Trophoblast cell (in vitro differentiated cells and primary cell): ENCODE data around the gene C1orf210.

Source experiments
- DNase-seq, 2 donors: peaks; one replicate each; pipeline ENCODE4 v3.0.0-alpha.2; 2016
- H2AFZ ChIP-seq: 2 replicates; pipeline ENCODE4 v1.6.1; 2013; ENCODE audit warnings: low read length, moderate library complexity, mild to moderate bottlenecking; ENCODE audit not compliant: insufficient read depth, poor library complexity
- H2AK5ac ChIP-seq: 2 replicates; pipeline ENCODE4 v1.6.1; 2013; ENCODE audit warnings: mild to moderate bottlenecking, low read length
- H2BK120ac ChIP-seq: 2 replicates; pipeline ENCODE4 v1.6.1; 2013; ENCODE audit warnings: low read length, mild to moderate bottlenecking, moderate library complexity; ENCODE audit not compliant: insufficient read depth, poor library complexity
- H2BK12ac ChIP-seq: 2 replicates; pipeline ENCODE4 v1.6.1; 2013; ENCODE audit warnings: mild to moderate bottlenecking, low read length, moderate library complexity
- H2BK5ac ChIP-seq: 2 replicates; pipeline ENCODE4 v1.6.1; 2013; ENCODE audit warnings: low read length, low read depth, moderate library complexity, mild to moderate bottlenecking; ENCODE audit not compliant: poor library complexity
- H3K14ac ChIP-seq: 2 replicates; pipeline ENCODE4 v1.6.1; 2013; ENCODE audit warnings: mild to moderate bottlenecking, low read length
- H3K18ac ChIP-seq: 2 replicates; pipeline ENCODE4 v1.6.1; 2013; ENCODE audit warnings: mild to moderate bottlenecking, low read length
- H3K23ac ChIP-seq: 2 replicates; pipeline ENCODE4 v1.6.1; 2013; ENCODE audit warnings: low read length
- H3K27ac ChIP-seq: 2 replicates; pipeline ENCODE4 v1.5.1; 2013; ENCODE audit warnings: low read depth, mild to moderate bottlenecking, inconsistent platforms, low read length, moderate library complexity
- H3K27me3 ChIP-seq: 2 replicates; pipeline ENCODE4 v1.6.1; 2013; ENCODE audit warnings: inconsistent platforms, mild to moderate bottlenecking, low read length, moderate library complexity; ENCODE audit not compliant: insufficient read depth
- H3K36me3 ChIP-seq, 2 experiments: 1 replicate in 1 of 2; 2 replicates in 1 of 2; pipeline ENCODE4 v1.6.1; 2013; ENCODE audit warnings: low read length in 2 of 2, mild to moderate bottlenecking in 2 of 2, moderate library complexity in 1 of 2; ENCODE audit not compliant: insufficient read depth in 2 of 2, control insufficient read depth in 1 of 2
- H3K4ac ChIP-seq: 2 replicates; pipeline ENCODE4 v1.6.1; 2013; ENCODE audit warnings: low read depth, mild to moderate bottlenecking, low read length, moderate library complexity
- H3K4me1 ChIP-seq, 2 experiments: 1 replicate in 1 of 2; 2 replicates in 1 of 2; pipeline ENCODE4 v1.6.1; 2013; ENCODE audit warnings: low read length in 2 of 2, mild to moderate bottlenecking in 2 of 2, moderate library complexity in 1 of 2; ENCODE audit not compliant: insufficient read depth in 2 of 2, control insufficient read depth in 1 of 2
- H3K4me2 ChIP-seq: 2 replicates; pipeline ENCODE4 v1.6.1; 2013; ENCODE audit warnings: inconsistent platforms, mild to moderate bottlenecking, low read length, moderate library complexity
- H3K4me3 ChIP-seq: 2 replicates; pipeline ENCODE4 v1.5.1; 2013; ENCODE audit warnings: mild to moderate bottlenecking, low read depth, low read length, inconsistent platforms
- H3K79me1 ChIP-seq: one replicate; pipeline ENCODE4 v1.6.1; 2013; ENCODE audit warnings: low read length
- H3K79me2 ChIP-seq: 2 replicates; pipeline ENCODE4 v1.6.1; 2013; ENCODE audit warnings: low read length, mild to moderate bottlenecking; ENCODE audit not compliant: control insufficient read depth, insufficient read depth, poor library complexity
- H3K9ac ChIP-seq: 2 replicates; pipeline ENCODE4 v1.6.1; 2013; ENCODE audit warnings: mild to moderate bottlenecking, low read length
- H3K9me3 ChIP-seq: 2 replicates; pipeline ENCODE4 v1.6.1; 2013; ENCODE audit warnings: low read depth, mild to moderate bottlenecking, control low read depth, inconsistent platforms, low read length; ENCODE audit not compliant: insufficient read depth
- H4K12ac ChIP-seq: 2 replicates; pipeline ENCODE4 v1.6.1; 2013; ENCODE audit warnings: low read depth, mild to moderate bottlenecking, low read length, moderate library complexity
- H4K8ac ChIP-seq: 2 replicates; pipeline ENCODE4 v1.6.1; 2013; ENCODE audit warnings: low read depth, mild to moderate bottlenecking, low read length, moderate library complexity
- H4K91ac ChIP-seq: one replicate; pipeline ENCODE4 v1.6.1; 2013; ENCODE audit warnings: low read depth, mild to moderate bottlenecking, low read length, moderate library complexity
- WGBS: extraction: QIAGEN DNeasy Blood & Tissue Kit; methylation state at CpG from one replicate; pipeline ENCODE4 v1.1.7; 2013; ENCODE audit warnings: missing lambda C conversion rate; ENCODE audit not compliant: insufficient read length, insufficient coverage; ENCODE audit errors: extremely low coverage; 5-methylcytosine and 5-hydroxymethylcytosine counted together

Gene C1orf210

DNA sequence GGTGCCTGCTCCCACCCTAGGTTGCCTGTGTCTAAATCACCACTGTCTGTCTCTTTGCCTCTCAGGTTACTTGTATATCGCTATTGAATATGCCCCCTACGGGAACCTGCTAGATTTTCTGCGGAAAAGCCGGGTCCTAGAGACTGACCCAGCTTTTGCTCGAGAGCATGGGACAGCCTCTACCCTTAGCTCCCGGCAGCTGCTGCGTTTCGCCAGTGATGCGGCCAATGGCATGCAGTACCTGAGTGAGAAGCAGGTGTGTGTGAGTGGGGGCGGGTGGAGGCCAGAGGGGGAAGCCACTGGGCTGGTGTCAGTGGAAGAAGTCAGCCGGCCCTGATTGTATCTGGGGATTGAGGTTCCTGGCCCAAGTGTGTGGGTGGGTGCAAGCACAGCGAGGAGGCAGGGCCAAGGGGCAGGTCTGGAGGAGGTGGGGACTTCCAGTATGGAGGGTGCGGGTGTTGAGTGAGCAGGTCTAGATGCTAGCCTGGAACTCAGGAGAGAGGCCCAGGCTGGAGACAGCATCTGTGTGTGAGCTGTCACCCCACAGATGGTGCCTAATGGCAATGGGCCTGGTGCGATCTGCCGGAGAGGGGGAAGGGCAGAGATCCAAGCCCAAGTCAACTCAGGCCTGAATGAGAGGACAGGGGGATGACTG, 32.6 kb upstream of the C1orf210 start:
- Histone ChIP-seq H3K36me3 (no peaks in the 10 kb centered on the region), H3K9ac (no peak overlapping the region), H3K4me1 (peaks cover 5% of the 10 kb centered on the region in 2 experiments), H3K79me1 (no peaks in the 10 kb centered on the region), H3K18ac (no peak overlapping the region), H3K79me2 (no peaks in the 10 kb centered on the region), H3K27ac (no peak overlapping the region), H4K91ac (no peak overlapping the region), H2AK5ac (no peak overlapping the region), H3K4me2 (no peak overlapping the region), H3K9me3 (no peaks in the 10 kb centered on the region), H3K14ac (no peak overlapping the region), H3K23ac (no peak overlapping the region), H4K12ac (no peak overlapping the region), H4K8ac (no peak overlapping the region), H2BK12ac (no peak overlapping the region), H3K4ac (no peak overlapping the region), H3K4me3 (no peak overlapping the region), H2AFZ (no peak overlapping the region), H2BK5ac (no peak overlapping the region), H3K27me3 (no peaks in the 10 kb centered on the region), H2BK120ac (no peak overlapping the region)
- peak in 1 of 2 donors; percentile 19 for DNase-seq
- WGBS, result no CpG with 5 or more reads among the region's 15 CpGs

DNA sequence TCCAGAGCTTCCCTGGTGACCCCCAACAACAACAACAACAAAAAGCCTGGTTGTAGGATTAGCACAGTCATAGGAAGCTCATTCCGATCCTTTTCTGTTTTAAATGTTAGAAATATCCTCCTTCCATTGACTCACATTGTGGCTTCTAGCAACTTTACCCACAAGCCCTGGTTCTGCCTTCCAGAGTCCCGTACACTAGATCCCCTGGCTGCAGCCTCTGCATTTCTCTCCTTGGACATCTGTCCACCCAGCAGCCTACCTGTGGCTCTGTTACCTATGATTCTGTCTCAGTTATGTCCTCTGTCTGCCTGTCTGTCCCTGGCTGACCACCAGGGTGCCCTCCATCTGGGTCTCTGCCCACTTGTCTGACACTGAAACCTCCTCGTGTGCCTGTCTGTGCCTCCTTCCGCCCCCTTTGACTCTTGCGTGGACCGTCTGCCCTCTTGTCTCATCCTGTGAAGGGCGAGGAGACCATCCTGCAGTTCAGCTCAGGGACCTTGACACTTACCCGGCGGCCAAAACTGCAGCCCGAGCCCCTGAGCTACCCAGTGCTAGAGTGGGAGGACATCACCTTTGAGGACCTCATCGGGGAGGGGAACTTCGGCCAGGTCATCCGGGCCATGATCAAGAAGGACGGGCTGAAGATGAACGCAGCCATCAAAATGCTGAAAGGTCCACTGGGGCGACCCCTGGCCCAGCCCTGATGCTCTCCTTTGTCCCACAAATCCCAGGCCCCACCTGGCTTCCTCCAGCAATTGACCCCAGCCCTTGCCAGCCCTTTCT, 31.5 kb upstream of the C1orf210 start:
- no peak overlapping the region for H3K4ac ChIP-seq
- whole genome bisulfite sequencing, result no CpG with 5 or more reads among the region's 16 CpGs

DNA sequence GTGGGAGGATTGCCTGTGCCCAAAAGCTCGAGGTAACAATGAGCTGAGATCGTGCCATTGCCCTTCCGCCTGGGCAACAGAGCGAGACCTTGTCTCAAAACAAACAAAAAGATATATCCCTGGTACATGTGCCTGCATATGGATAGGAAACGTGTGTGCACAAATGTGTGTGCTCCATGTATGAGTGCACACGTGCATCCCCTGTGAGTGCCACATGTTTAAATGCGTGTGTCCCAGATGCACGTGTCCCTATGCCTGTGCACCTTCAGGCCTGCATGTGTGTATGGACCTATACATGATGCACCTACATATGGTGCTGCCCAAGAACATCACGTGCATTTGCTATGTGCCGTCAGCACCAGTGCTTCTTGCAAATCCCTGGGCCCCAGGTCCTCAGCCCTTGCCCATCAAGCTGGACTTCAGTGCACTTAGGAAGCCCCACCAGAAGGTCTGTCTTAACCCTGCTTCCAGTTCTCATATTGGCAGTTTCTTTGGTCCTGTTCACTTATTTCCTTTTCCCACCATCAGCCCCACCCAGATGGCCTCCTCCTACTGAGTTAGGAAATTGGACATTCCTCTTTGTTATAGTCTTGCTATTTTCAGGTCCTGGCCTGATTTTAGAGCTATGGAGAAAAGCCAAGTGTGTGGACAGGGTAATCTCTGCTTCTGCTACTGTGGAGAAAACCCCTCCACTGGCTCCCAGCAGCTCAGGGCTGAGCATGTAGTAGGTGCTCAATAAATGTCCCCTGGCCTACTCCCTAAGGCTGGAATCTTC, 30.8 kb upstream of the C1orf210 start:
- H3K23ac ChIP-seq, result no peak overlapping the region
- H3K79me2 ChIP-seq, result no peaks in the 10 kb centered on the region
- no peaks in the 10 kb centered on the region for H3K27me3 ChIP-seq
- no peak overlapping the region for H3K9ac ChIP-seq
- no peak overlapping the region for H3K4me2 ChIP-seq
- no peaks in the 10 kb centered on the region for H3K9me3 ChIP-seq
- no peak overlapping the region for H4K12ac ChIP-seq
- H3K36me3 ChIP-seq, result no peaks in the 10 kb centered on the region
- H3K27ac ChIP-seq, result no peak overlapping the region
- no CpG with 5 or more reads among the region's 10 CpGs for WGBS
- H3K4ac ChIP-seq, result no peak overlapping the region
- no peak overlapping the region for H3K4me3 ChIP-seq
- H2BK120ac ChIP-seq, result no peak overlapping the region
- no peak overlapping the region for H2BK5ac ChIP-seq
- no peak overlapping the region for H2AFZ ChIP-seq
- H2BK12ac ChIP-seq, result no peak overlapping the region
- H2AK5ac ChIP-seq, result no peak overlapping the region
- DNase-seq, result no peak
- no peak overlapping the region for H3K18ac ChIP-seq
- no peaks in the 10 kb centered on the region for H3K79me1 ChIP-seq
- H4K8ac ChIP-seq, result no peak overlapping the region
- H4K91ac ChIP-seq, result no peak overlapping the region
- no peak overlapping the region for H3K14ac ChIP-seq
- H3K4me1 ChIP-seq, result no peaks in the 10 kb centered on the region

More for the DNA sequence above, 31.5 kb upstream of the C1orf210 start:
- no peaks in the 10 kb centered on the region for H3K27me3 ChIP-seq
- DNase-seq, result no peak
- no peak overlapping the region for H2BK12ac ChIP-seq
- no peak overlapping the region for H3K18ac ChIP-seq
- H3K4me2 ChIP-seq, result no peak overlapping the region
- no peak overlapping the region for H3K9ac ChIP-seq
- no peak overlapping the region for H2BK5ac ChIP-seq
- no peak overlapping the region for H3K27ac ChIP-seq
- H2AFZ ChIP-seq, result no peak overlapping the region
- H3K4me3 ChIP-seq, result no peak overlapping the region
- H2BK120ac ChIP-seq, result no peak overlapping the region
- H4K8ac ChIP-seq, result no peak overlapping the region
- H2AK5ac ChIP-seq, result no peak overlapping the region
- no peak overlapping the region for H4K12ac ChIP-seq
- H3K79me2 ChIP-seq, result no peaks in the 10 kb centered on the region
- H3K14ac ChIP-seq, result no peak overlapping the region
- H3K4me1 ChIP-seq, result peaks cover 5% of the 10 kb centered on the region in 2 experiments
- no peaks in the 10 kb centered on the region for H3K79me1 ChIP-seq
- no peaks in the 10 kb centered on the region for H3K36me3 ChIP-seq
- H3K9me3 ChIP-seq, result no peaks in the 10 kb centered on the region
- H4K91ac ChIP-seq, result no peak overlapping the region
- no peak overlapping the region for H3K23ac ChIP-seq

DNA sequence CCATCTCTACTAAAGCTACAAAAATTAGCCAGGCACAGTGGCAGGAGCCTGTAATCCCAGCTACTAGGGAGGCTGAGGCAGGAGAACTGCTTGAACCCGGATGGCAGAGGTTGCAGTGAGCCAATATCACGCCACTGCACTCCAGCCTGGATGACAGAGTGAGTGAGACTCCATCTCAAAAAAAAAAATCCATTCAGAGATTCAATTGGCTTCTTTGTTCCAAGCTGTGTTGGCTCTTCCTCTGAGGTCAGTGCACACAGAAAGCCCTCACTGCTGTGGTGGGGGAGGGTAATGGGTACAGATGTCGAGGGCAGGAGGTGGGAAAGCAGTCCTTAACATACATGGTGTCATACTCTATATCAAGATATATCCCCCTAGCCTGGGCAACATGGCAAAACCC, 30.1 kb upstream of the C1orf210 start:
- Histone ChIP-seq H3K79me1 (no peaks in the 10 kb centered on the region), H2AFZ (no peak overlapping the region), H3K79me2 (no peaks in the 10 kb centered on the region), H4K12ac (no peak overlapping the region), H3K4me3 (no peak overlapping the region), H2BK12ac (no peak overlapping the region), H4K8ac (no peak overlapping the region), H3K4ac (no peak overlapping the region), H4K91ac (no peak overlapping the region), H2AK5ac (no peak overlapping the region), H3K9ac (no peak overlapping the region), H3K27ac (no peak overlapping the region), H3K23ac (no peak overlapping the region), H2BK5ac (no peak overlapping the region), H3K27me3 (no peaks in the 10 kb centered on the region), H3K14ac (no peak overlapping the region), H3K18ac (no peak overlapping the region), H3K9me3 (no peaks in the 10 kb centered on the region), H3K4me2 (no peak overlapping the region), H2BK120ac (no peak overlapping the region), H3K4me1 (no peaks in the 10 kb centered on the region), H3K36me3 (no peaks in the 10 kb centered on the region)
- DNase-seq, result no peak
- WGBS, result no CpG with 5 or more reads among the region's 3 CpGs
